Spleen (tissue), 11 donors: ENCODE data around the gene CCM2L. TPM values are rescaled to one million over a fixed set of nuclear protein-coding genes. Genes with fewer than 3 reads are reported as not detected.

ENCODE experiments used
- DNase-seq: peaks from one replicate; pipeline ENCODE4 v3.0.0-alpha.2; 2020
- H3K27ac ChIP-seq, 8 donors: fragments of 200-600 bp; sonication (generic) in 7 of 8; 1 replicate in 4 of 8; 2 replicates in 4 of 8; pipeline versions ENCODE4 v1.5.0 to v1.8.0; 2016 to 2021; ENCODE audit warnings: inconsistent platforms in 4 of 8, mild to moderate bottlenecking in 4 of 8, moderate library complexity in 1 of 8
- H3K27me3 ChIP-seq, 7 donors: fragments of 200-600 bp; sonication (generic) in 6 of 7; replicated peaks in 1 of 7; 1 replicate in 4 of 7; 2 replicates in 3 of 7; pipeline versions ENCODE4 v1.5.0 to v1.8.0; 2016 to 2021; ENCODE audit warnings: inconsistent platforms in 3 of 7, mild to moderate bottlenecking in 1 of 7
- H3K36me3 ChIP-seq, 6 donors: fragments of 200-600 bp; sonication (generic) in 5 of 6; 1 replicate in 4 of 6; 2 replicates in 2 of 6; pipeline versions ENCODE4 v1.5.0 to v1.8.0; 2016 to 2021; ENCODE audit warnings: inconsistent platforms in 2 of 6
- H3K4me1 ChIP-seq, 6 donors: fragments of 200-600 bp; sonication (generic) in 5 of 6; 1 replicate in 3 of 6; 2 replicates in 3 of 6; pipeline versions ENCODE4 v1.5.0 to v1.8.0; 2016 to 2021; ENCODE audit warnings: inconsistent platforms in 3 of 6
- H3K4me3 ChIP-seq, 8 donors: fragments of 200-600 bp; sonication (generic) in 7 of 8; 1 replicate in 4 of 8; 2 replicates in 4 of 8; pipeline versions ENCODE4 v1.5.0 to v1.8.0; 2016 to 2021; ENCODE audit warnings: inconsistent platforms in 4 of 8, mild to moderate bottlenecking in 4 of 8, moderate library complexity in 2 of 8
- H3K9me3 ChIP-seq, 8 donors: fragments of 200-600 bp; sonication (generic) in 7 of 8; 1 replicate in 4 of 8; 2 replicates in 4 of 8; pipeline versions ENCODE4 v1.5.0 to v1.8.0; 2016 to 2021; ENCODE audit warnings: inconsistent platforms in 4 of 8
- POLR2A ChIP-seq, 3 donors: fragments of 450-650 bp; IDR thresholded peaks; one replicate each; pipeline ENCODE4 v1.5.1; 2017; ENCODE audit warnings: antibody characterized with exemption in 3 of 3, mild to moderate bottlenecking in 1 of 3
- POLR2AphosphoS5 ChIP-seq, 3 donors: sonication (generic); formaldehyde crosslinking; IDR thresholded peaks; one replicate each; pipeline ENCODE4 v1.5.1; 2017; ENCODE audit warnings: antibody characterized with exemption in 3 of 3
- WGBS, 5 donors: extraction: QIAGEN DNeasy Blood & Tissue Kit in 3 of 5; methylation state at CpG; one replicate each; pipeline versions ENCODE4 v1.1.5 to v1.1.7; 2013 to 2018; 5-methylcytosine and 5-hydroxymethylcytosine counted together
- intact Hi-C: fragments of 100-400 bp; cut with DNase I; formaldehyde crosslinking; loops from one replicate; pipeline ENCODE4 v1.15.0; 2023; ENCODE audit warnings: low total_unique reads
- polyA plus RNA-seq, 3 donors: library from polyadenylated mRNA; stranded (reverse); fragments of 200-250 nt; gene quantifications; one replicate each; pipeline ENCODE4 v1.2.1, GENCODE V29; 2013
- total RNA-seq, 7 donors: library from RNA; depleted of rRNA in 3 of 7; stranded (reverse); fragments of >200 nt in 3 of 7; fragmentation: NEBNext Ultra II Directional in 4 of 7; extraction: Animal tissue kit (Norgen Biotek cat#: 25700) in 4 of 7; gene quantifications; one replicate each; pipeline versions ENCODE4 v1.1.0 to v1.2.1, GENCODE V29; 2016 to 2021
- TF ChIP-seq, protein P1 (sequence below), 11 experiments: fragments of 200-600 bp in 7 of 11; fragments of 450-650 bp in 4 of 11; sonication (generic) in 4 of 11; IDR thresholded peaks in 8 of 11; conservative IDR thresholded peaks in 3 of 11; 1 replicate in 7 of 11; 2 replicates in 4 of 11; pipeline versions ENCODE4 v1.4.0 to v1.8.0; 2016 to 2021; ENCODE audit warnings: antibody characterized with exemption in 11 of 11, inconsistent platforms in 4 of 11, mild to moderate bottlenecking in 1 of 11
- donor health status: healthy with polysubstance abuse.
- donor health status: DM: no; HTN: no; CAD: no; lungs with moderate emphysema.
- donor health status: DM: no; HTN: no; CAD: no.
- donor health status: Bipolar disorder and iron deficiency.
- donor health status: healthy.
- donor health status: DM: no; HTN: no; CAD: no.
- donor health status: DM: yes; HTN: yes; CAD: no.

The CCM2L gene
- total and polyA plus RNA-seq, 10 donors, result 27.6 to 186 (median 135) TPM

DNA sequence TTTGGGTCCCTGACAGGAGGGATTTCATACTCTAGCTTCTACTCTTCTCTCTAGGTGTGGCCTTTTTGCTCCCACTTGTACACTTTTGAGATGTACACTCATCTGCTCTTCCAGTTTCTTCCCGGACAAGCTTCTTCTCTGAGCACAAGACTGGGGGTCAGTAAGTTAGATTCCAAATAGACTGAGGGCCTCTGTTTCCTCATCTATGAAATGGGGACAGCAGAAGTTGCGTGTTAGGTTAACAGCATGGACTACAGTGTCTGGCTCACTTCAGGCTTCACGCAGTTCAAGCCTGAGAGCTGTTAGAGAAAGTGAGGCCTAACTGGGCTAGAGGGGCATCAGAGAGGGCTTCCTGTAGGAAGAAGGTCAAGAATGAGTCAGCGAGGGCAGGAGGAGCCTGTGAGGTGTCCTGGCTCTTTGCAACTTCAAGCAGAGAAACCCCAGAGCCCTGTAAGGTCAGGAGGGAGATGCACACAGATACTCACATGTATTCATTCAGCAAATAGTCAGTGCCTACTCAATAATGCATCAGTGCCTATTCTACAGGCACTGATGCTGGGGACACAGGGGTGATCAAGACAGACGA, 21.7 kb upstream of the CCM2L start:
- intact Hi-C loops, result no loop called here

DNA sequence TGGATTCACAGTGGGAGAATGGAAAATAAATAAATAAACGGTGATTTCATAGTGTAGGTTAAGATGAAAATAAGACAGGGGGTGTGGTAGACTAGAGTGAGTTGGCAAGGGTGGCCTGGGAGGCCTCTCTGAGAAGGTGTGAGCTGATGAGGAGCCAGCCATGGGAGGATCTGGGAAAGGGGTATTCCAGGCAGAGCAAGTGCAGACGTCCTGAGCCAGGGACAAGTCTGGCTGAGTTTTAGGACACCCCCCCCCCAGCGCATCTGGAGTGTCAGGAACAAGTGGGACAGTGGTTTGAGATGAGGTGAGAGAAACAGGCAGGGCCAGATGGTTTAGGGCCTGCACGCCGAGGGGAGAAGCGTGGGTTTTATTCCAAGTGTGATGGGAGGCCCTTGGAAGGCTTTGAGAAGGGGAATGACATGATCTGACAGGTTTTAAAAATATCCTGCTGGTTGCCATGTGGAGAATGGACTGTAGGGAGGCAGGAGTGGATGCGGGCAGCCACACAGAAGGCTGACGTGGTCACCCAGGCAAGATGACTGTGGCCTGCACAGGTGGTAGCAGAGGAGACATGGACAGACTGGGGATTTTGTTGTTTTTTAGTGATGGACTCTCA, 21.1 kb upstream of the CCM2L start:
- intact Hi-C loops, result no loop called here
- no peak for DNase-seq
- no peaks in the 10 kb centered on the region for H3K36me3 ChIP-seq
- H3K4me3 ChIP-seq, result no peak overlapping the region
- H3K27me3 ChIP-seq, result peaks cover 0 to 12% (median 5%) of the 10 kb centered on the region in 7 donors
- H3K27ac ChIP-seq, result no peak overlapping the region
- H3K9me3 ChIP-seq, result no peaks in the 10 kb centered on the region
- H3K4me1 ChIP-seq, result no peaks in the 10 kb centered on the region
- 83 to 93% (median 87%) methylated on average over 8 of the region's 8 CpGs for WGBS, 5 donors
- TF ChIP-seq, protein P1, sequence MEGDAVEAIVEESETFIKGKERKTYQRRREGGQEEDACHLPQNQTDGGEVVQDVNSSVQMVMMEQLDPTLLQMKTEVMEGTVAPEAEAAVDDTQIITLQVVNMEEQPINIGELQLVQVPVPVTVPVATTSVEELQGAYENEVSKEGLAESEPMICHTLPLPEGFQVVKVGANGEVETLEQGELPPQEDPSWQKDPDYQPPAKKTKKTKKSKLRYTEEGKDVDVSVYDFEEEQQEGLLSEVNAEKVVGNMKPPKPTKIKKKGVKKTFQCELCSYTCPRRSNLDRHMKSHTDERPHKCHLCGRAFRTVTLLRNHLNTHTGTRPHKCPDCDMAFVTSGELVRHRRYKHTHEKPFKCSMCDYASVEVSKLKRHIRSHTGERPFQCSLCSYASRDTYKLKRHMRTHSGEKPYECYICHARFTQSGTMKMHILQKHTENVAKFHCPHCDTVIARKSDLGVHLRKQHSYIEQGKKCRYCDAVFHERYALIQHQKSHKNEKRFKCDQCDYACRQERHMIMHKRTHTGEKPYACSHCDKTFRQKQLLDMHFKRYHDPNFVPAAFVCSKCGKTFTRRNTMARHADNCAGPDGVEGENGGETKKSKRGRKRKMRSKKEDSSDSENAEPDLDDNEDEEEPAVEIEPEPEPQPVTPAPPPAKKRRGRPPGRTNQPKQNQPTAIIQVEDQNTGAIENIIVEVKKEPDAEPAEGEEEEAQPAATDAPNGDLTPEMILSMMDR (IDR thresholded peaks at IDR 0.05 in 8 of 11, conservative IDR thresholded peaks at IDR 0.05 in 3 of 11), result no peak
- no peak for TF ChIP-seq POLR2AphosphoS5 (IDR thresholded peaks at IDR 0.05)
- TF ChIP-seq POLR2A (IDR thresholded peaks at IDR 0.05), result no peak

More for the DNA sequence above, 21.7 kb upstream of the CCM2L start:
- no peaks in the 10 kb centered on the region for H3K36me3 ChIP-seq
- H3K4me3 ChIP-seq, result no peak overlapping the region
- H3K4me1 ChIP-seq, result no peaks in the 10 kb centered on the region
- no peak overlapping the region for H3K27ac ChIP-seq
- peaks cover 0 to 6% (median 0%) of the 10 kb centered on the region in 7 donors for H3K27me3 ChIP-seq
- WGBS, 5 donors, result 81 to 93% (median 84%) methylated on average over 5 of the region's 5 CpGs
- TF ChIP-seq, protein P1 (IDR thresholded peaks at IDR 0.05 in 8 of 11, conservative IDR thresholded peaks at IDR 0.05 in 3 of 11), result no peak
- TF ChIP-seq POLR2AphosphoS5 (IDR thresholded peaks at IDR 0.05) (no peak), POLR2A (IDR thresholded peaks at IDR 0.05) (no peak)
- no peak for DNase-seq
- H3K9me3 ChIP-seq, result no peaks in the 10 kb centered on the region

DNA sequence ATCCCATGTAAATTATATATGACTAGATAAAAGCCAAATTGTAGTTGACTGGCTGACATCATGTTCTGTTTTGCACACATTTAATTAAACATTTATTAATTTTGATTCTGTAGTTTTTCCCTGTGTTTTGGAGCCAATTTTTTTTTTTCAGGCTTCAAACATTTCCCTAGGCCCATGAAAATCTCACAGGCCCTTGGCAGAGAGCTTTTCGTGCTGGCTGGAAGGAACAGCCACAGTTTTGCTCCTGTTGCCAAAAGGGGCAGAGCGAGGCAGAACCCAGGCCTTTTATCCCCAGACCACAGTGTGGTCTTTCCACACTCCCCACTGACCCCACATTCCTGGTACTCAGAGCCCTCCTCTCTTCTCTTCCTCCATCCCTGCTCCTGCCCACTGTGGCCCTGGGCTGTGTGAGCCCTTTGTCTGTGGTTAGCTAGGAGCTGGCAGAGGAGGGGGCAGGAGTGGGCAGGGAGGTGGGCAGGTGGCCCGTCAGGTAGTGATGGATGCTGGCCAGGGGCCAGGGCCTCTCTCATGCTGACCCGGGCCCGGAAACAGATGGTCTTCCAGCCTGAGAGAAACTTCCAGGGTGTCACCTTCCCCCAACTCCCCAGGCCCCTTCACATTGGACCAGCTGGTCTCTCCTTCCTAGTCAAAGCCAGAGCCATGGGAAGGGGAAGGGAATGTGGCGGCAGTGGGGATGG, 19.4 kb upstream of the CCM2L start:
- Histone ChIP-seq H3K27ac (no peak overlapping the region), H3K9me3 (no peaks in the 10 kb centered on the region), H3K36me3 (no peaks in the 10 kb centered on the region), H3K27me3 (peaks cover 0 to 28% (median 21%) of the 10 kb centered on the region in 7 donors), H3K4me1 (peaks cover 0 to 11% (median 6%) of the 10 kb centered on the region in 6 donors), H3K4me3 (no peak overlapping the region)
- WGBS, 5 donors, result 65 to 69% (median 68%) methylated on average over 5 to 6 of the region's 6 CpGs
- intact Hi-C loops, result no loop called here
- TF ChIP-seq POLR2AphosphoS5 (IDR thresholded peaks at IDR 0.05), result no peak
- TF ChIP-seq, protein P1 (IDR thresholded peaks at IDR 0.05 in 8 of 11, conservative IDR thresholded peaks at IDR 0.05 in 3 of 11), result no peak
- no peak for TF ChIP-seq POLR2A (IDR thresholded peaks at IDR 0.05)
- no peak for DNase-seq

DNA sequence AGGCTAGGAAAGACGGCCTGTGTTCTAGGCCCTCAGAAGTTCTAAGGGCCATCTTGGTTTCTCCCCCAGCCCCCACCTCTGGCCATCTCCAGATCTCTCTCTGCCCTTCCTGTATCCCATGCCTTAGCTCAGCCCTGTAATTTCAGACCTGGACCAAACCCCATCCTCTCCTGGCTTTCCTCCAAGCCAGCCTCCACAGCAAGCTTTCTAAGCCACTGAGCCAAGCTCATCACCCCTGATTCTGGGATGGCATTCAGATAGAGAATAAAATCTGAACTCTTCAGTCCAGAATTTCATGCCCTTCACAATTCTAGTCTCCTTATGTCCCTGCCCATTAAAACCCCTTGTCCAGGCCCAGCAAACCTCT, 18.9 kb upstream of the CCM2L start:
- H3K27ac ChIP-seq, result no peak overlapping the region
- 62 to 85% (median 71%) methylated on average over 1 of the region's 1 CpG for WGBS, 5 donors
- intact Hi-C loops, result no loop called here
- no peaks in the 10 kb centered on the region for H3K36me3 ChIP-seq
- H3K9me3 ChIP-seq, result no peaks in the 10 kb centered on the region
- TF ChIP-seq POLR2AphosphoS5 (IDR thresholded peaks at IDR 0.05), result no peak
- TF ChIP-seq POLR2A (IDR thresholded peaks at IDR 0.05), result no peak
- TF ChIP-seq, protein P1 (IDR thresholded peaks at IDR 0.05 in 8 of 11, conservative IDR thresholded peaks at IDR 0.05 in 3 of 11), result no peak
- peaks cover 0 to 34% (median 22%) of the 10 kb centered on the region in 7 donors for H3K27me3 ChIP-seq
- no peak for DNase-seq
- peaks cover 0 to 11% (median 6%) of the 10 kb centered on the region in 6 donors for H3K4me1 ChIP-seq
- H3K4me3 ChIP-seq, result no peak overlapping the region
